ENCODE results near the gene UGT1A7.
"Not testable (repeated sequence)": the region's sequence is repeated elsewhere in the genome, so short reads cannot be mapped to it uniquely, and the experiment has no call there.

The UGT1A7 gene

DNA sequence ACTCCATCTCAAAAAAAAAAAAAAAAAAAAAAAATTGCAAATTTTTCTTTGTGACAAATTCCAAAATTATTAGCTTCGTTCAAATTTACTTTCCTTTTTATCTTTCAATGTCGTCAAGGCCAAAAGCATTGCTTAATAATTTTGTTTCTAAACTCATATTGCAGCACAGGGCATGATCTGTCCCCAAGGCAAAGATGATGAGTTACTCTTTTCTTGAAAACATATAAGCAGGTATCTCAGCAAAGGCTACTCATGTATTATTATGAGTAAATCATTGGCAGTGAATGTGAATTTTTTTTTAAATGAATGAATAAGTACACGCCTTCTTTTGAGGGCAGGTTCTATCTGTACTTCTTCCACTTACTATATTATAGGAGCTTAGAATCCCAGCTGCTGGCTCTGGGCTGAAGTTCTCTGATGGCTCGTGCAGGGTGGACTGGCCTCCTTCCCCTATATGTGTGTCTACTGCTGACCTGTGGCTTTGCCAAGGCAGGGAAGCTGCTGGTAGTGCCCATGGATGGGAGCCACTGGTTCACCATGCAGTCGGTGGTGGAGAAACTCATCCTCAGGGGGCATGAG, at the start of gene UGT1A7:
Gene UGT1A7 (plus strand): TSS at position 381 of the 579 bp plus-strand sequence. CDS start 37 bp downstream, at position 418.
- FAIRE-seq: no peak
- DNase-seq (ENCODE audit: extremely low spot score, insufficient read length, low read depth): no peak

DNA sequence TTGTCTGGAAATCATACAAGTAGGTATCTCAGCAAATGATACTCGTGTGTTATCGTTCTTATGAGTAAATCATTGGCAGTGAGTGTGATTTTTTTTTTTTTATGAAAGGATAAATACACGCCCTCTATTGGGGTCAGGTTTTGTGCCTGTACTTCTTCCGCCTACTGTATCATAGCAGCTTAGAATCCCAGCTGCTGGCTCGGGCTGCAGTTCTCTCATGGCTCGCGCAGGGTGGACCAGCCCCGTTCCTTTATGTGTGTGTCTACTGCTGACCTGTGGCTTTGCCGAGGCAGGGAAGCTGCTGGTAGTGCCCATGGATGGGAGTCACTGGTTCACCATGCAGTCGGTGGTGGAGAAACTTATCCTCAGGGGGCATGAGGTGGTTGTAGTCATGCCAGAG, 45.4 kb upstream of the UGT1A7 start, which contains the start of gene UGT1A10:
Gene UGT1A10 (plus strand): TSS at position 143 of the 400 bp plus-strand sequence. CDS start 75 bp downstream, at position 218.
- FAIRE-seq; DNase-seq (ENCODE audit: extremely low spot score, insufficient read length, low read depth): not testable (repeated sequence)

DNA sequence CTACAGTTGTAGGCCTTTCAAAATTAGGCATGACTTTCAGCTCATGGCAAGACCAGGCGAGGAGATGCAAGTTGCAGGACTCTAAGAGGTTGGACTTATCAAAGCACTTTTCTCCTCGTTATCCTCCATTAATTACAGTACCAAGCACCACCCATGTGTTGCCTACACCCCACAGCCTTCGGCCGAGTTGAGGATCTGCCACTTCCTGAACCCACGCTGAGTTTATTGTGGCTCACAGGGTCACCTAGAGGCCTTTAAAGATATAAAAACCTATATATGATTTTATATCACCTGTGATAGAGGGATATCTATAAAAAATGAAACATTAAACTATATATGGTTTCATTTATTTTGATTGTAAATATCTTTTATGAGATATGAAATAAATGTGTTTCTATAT, 42.9 kb upstream of the UGT1A7 start:
- no peak for FAIRE-seq

DNA sequence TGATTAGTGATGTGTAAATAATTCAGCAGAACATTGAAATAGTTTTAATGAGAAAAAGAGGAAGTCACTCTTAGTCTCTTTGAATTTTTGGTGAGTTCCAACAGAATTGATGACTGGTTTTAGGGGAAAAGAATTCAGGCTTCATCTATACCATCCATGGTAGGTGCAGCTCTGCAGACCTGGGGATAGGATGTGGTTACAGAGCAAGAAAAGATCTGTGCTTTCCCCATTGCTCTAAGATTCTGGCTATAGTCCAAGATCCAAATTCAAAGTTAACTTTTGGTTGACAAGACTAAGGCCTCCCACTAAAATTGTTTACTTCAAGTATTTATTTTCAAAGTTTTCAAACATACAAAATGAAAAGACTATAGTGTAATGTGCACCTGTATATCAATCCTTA, 41.8 kb upstream of the UGT1A7 start:
- DNase-seq (ENCODE audit: extremely low spot score, insufficient read length, low read depth) (no peak), FAIRE-seq (no peak)

More for the DNA sequence above, 42.9 kb upstream of the UGT1A7 start:
- DNase-seq (ENCODE audit: extremely low spot score, insufficient read length, low read depth): no peak

DNA sequence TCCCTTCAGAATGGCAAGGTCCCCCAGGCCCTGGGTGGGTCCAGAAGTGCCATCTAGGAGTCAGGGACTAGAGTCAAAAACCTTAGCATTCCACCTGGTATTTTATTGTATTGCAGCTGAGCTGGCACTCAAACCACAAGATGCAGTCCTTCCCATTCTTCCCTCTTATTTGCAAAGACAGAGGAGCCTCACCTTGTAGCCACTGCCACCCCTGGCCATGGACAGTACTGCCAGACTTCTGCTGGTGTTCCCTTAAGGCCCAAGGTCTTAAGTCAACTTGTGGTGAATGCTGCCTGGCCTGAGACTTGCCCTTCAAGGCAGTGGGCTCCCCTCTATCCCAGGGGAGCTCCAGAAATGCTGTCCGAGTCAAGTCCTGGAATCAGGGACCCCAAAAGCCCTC, 38.6 kb upstream of the UGT1A7 start:
- FAIRE-seq (no peak), DNase-seq (ENCODE audit: extremely low spot score, insufficient read length, low read depth) (no peak)

DNA sequence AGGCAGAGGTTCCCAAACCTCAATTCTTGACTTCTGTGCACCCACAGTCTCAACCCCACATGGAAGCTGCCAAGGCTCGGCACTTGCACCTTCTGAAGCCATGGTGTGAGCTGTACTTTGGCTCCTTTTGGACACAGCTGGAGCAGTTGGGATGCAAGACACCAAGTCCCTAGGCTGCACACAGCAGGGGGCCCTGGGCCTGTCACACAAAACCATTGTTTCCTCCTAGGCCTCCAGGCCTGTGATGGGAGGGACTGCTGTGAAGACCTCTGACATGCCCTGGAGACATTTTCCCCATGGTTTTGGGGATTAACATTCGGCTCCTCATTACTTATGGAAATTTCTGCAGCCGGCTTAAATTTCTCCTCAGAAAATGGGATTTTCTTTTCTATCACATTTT, 35.7 kb upstream of the UGT1A7 start:
- DNase-seq (ENCODE audit: extremely low spot score, insufficient read length, low read depth); FAIRE-seq: not testable (repeated sequence)

DNA sequence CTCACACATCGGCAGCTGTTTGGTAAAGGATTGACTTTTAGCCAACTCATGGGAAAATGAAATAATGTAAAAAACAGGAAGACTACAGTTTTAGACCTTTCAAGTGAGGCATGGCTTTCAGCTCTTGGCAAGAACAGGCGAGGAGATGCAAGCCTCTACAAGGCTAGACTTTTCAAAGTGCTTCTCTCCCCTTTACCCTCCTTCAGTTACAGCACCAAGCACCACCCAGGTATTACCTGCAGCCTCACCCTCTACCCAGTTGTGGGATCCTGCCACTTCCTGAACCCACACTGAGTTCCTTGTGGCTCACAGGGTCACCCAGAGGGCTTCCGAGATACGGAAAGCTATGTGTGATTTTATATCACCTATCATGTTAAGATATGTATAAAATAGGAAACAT, 30.7 kb upstream of the UGT1A7 start:
- FAIRE-seq: no peak
- no peak for DNase-seq (ENCODE audit: extremely low spot score, insufficient read length, low read depth)

DNA sequence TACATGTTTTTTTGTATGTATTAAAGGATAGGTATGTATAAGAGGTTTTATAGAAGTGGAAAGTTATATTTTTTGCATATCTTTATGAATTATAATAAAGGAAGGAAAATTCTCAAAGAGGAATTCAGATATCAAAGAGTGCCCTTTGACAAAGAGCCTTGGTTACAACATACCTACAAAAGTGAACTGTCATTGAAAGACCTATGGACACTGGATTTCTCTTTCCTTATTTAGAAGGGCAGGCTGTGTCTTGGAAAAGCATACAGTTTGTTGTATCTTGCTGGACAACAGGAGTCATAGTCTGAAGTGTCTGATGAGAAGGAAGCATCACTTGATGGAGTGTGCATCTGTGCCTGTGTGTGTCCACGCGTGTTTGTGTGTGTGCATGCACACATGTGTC, 30.3 kb upstream of the UGT1A7 start:
- DNase-seq (ENCODE audit: extremely low spot score, insufficient read length, low read depth): no peak
- FAIRE-seq: peak; percentile 26

DNA sequence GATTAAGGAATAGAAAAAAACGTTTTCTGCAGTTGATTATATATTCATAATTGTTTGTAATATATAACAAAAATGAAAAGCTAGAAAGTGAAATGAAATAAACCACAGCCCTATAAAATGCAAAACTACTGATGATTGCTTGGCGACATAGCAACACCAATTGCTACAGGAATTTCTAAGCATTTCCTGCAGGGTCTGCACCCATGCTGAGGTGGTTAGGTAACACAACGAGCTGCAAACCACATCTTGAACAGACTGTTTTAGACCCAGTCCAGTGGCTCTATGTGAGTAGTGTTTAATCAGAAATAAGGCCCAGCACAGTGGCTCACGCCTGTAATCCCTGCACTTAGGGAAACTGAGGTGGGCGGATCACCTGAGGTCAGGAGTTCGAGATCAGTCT, 27.2 kb upstream of the UGT1A7 start:
- DNase-seq (ENCODE audit: extremely low spot score, insufficient read length, low read depth) (no peak), FAIRE-seq (no peak)

DNA sequence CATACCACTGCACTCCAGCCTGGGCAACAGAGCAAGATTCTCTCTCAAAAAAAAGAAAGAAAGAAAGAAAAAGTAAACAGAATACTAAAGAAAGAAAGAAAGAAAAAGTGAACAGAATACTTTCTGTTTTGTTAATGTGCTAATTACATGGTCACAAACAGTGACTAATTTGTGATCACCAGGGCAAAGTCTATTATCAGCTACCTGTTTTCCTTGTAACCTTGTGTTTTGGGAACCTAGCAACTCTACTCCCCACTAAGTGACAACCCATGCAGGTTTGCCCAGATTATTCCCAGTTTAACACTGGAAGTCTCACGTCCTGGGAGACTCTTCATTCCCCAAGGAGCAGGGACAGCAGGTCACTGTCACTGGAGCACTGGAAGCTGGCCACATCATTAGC, 26.7 kb upstream of the UGT1A7 start:
- FAIRE-seq (no peak), DNase-seq (ENCODE audit: extremely low spot score, insufficient read length, low read depth) (no peak)

DNA sequence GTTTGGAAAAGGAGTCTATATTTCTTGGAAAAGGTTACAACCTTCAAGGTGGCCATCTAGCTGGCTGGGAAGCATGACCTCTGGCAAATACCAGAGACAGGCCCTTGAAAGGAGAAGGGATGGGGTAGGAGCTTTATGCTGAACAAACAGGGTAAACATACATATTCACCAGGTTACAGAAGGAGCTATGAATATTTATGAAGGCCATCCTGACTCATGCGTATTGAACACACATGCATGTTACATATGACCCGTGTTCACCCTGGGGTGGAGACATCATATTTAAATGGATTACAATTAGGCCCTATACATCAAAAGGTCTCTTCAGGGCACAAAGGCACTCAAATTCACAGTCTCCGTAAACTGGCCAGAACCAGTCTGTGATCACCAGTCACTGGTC, 25.8 kb upstream of the UGT1A7 start:
- not testable (repeated sequence) for FAIRE-seq; DNase-seq (ENCODE audit: extremely low spot score, insufficient read length, low read depth)

DNA sequence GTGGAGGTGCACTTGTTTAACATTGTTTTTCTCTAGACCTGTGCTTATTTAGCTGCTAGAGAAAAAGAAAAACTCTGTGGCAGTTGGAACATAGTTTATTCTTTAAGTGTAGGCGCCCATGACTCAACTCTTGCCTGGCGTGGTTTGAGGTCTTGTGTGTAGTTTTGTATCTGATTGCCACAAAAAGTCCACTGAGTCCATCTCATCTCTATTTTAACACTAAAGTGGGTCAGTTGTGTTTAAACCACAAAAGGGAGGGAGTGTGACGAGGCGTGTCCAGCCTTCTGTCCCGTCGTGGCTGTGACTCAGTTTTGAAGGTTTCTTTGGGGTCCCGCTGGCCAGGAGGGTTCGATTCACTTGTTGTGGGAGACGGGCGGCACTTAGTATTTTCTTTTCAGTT, 25.3 kb upstream of the UGT1A7 start:
- DNase-seq (ENCODE audit: extremely low spot score, insufficient read length, low read depth) (no peak), FAIRE-seq (no peak)

DNA sequence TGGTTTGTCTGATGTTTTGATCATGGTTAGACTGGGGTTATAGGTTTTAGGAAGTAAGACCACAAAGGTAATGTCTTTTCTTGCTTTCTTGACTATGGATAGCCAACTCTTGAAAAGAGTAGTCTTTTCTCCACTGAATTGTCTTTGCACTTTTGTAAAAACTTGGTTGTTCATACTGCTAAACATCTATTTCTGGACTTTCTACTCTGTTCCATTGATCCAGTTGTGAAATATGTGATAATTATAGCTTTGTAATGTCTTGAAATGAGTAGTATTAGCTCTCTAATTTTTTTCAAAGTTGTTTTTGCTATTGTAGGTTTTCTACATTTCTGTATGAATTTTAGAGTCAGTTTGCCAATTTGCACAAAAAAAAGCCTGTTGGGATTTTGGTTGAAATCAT, 23.1 kb upstream of the UGT1A7 start:
- no peak for FAIRE-seq

DNA sequence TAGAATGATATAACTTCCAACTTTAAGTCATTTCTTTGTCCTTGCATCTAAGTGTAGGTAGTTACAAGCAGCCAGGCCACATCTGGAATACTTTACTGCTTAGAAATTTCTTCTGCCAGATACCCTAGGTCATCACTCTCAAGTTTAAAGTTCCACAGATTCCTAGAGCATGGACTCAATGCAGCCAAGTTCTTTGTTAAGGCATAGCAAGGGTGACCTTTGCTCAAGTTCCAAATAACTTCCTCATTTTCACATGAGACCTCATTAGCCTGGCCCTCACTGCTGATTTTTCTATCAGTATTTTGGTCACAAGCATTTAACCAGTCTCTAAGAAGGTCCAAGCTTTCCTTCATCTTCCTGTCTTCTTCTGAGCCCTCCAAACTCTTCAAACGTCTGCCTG, 17.8 kb upstream of the UGT1A7 start:
- DNase-seq (ENCODE audit: extremely low spot score, insufficient read length, low read depth) (no peak), FAIRE-seq (no peak)

More for the DNA sequence above, 23.1 kb upstream of the UGT1A7 start:
- DNase-seq (ENCODE audit: extremely low spot score, insufficient read length, low read depth): no peak

DNA sequence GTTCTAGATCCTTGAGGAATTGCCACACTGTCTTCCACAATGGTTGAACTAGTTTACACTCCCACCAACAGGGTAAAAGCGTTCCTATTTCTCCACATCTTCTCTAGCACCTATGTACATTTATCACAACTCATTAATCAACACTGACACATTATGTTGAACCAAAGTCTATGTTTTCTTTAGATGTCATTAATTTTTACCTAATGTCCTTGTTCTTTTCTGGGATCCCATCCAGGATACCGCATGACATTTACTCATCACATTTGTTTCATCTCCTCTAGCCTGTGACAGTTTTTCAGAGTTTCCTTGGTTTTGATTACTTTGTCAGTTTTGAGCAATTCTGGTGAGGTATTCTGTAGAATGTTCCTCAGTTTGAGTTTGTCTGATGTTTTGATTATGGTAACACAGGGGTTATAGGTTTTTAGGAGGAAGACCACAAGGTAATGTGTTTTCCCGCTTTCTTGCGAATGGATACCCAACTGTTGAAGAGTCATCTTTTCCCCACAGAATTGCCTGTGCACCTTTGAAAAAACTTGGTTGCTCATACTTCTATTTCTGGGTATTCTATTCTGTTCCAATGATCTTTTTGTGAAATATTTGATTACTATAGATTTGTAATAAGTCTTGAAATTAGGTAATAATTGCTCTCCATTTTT, 13.0 kb upstream of the UGT1A7 start:
- DNase-seq (ENCODE audit: extremely low spot score, insufficient read length, low read depth) (no peak), FAIRE-seq (no peak)

DNA sequence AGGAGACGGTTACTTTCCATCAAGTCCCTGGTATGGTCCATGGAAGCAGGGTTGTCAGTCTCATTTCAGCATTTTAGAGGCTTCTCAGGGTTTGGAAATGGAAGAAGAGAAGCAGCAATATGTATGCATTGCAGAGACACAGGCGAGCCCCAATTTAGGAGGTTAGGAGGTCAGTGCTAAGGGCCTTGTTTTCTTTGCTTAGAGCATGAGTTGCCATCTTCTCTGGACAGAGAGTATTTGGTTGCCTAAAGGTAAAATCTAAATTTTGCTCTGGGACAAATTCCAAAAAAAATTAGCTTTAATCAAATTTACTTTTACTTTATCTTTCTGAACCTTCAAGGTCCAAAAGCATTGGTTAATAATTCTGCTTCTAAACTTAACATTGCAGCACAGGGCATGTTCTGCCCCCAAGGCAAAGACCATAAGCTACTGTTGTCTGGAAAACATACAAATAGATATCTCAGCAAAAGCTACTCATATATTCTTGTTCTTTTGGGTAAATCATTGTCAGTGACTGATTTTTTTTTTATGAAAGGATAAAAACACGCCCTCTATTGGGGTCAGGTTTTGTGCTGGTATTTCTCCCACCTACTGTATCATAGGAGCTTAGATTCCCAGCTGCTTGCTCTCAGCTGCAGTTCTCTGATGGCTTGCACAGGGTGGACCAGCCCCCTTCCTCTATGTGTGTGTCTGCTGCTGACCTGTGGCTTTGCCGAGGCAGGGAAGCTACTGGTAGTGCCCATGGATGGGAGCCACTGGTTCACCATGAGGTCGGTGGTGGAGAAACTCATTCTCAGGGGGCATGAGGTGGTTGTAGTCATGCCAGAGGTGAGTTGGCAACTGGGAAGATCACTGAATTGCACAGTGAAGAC, 10.2 kb upstream of the UGT1A7 start, which contains the start of gene UGT1A9:
Gene UGT1A9 (plus strand): TSS at position 609 of the 872 bp plus-strand sequence. CDS start 37 bp downstream, at position 646.
- FAIRE-seq: no peak
- DNase-seq (ENCODE audit: extremely low spot score, insufficient read length, low read depth): no peak

DNA sequence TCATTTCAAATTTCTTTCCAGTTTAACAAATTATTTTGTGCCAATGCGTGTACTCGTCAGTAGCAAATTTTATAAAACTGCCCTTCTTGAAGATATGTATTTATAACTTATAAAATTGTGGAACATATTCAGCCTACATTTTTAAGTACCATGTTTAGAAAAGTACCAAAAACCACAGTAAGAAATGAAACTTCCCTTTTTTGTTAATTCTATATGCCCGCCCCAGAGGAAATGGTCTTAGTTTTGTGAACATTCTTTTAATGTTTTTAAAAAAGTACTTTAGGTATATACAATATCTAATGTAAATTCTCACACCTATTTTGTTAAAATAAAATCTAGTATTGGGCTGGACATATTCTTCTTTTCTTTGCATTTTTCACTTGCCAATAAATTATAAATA, 8.8 kb upstream of the UGT1A7 start:
- FAIRE-seq (no peak), DNase-seq (ENCODE audit: extremely low spot score, insufficient read length, low read depth) (no peak)

DNA sequence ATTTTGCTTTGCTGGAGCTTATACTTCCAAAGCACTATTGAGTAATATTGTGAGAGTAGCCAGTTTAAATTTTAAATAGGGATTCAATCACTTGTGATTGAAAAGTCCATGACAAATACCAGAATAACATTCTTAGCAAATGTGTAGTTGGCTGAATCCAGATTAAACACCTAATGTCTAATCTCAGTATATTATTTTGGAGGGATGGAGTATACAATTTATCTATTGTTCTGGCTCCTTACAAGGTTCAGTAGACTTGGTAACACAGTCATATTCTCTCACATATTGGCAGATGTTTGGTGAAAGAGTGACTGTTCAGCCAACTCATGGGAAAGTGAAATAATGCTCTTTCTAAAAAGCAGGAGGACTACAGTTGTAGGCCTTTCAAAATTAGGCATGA, 7.8 kb upstream of the UGT1A7 start:
- FAIRE-seq: no peak

DNA sequence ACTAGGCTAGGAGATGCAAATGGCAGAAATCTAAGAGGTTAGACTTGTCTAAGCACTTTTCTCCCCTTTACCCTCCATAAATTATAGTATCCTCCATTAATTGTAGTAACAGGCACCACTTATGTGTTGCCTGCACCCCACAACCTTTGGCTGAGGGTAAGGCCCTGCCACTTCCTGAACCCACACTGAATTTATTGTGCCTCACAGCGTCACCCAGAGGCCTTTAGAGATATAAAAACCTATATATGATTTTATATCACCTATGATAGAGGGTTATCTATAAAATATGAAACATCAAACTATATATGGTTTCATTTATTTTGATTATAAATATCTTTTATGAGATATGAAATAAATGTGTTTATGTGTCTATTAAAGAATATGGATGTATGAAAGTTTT, 7.4 kb upstream of the UGT1A7 start:
- no peak for DNase-seq (ENCODE audit: extremely low spot score, insufficient read length, low read depth)
- no peak for FAIRE-seq

More for the DNA sequence above, 7.8 kb upstream of the UGT1A7 start:
- DNase-seq (ENCODE audit: extremely low spot score, insufficient read length, low read depth): no peak

DNA sequence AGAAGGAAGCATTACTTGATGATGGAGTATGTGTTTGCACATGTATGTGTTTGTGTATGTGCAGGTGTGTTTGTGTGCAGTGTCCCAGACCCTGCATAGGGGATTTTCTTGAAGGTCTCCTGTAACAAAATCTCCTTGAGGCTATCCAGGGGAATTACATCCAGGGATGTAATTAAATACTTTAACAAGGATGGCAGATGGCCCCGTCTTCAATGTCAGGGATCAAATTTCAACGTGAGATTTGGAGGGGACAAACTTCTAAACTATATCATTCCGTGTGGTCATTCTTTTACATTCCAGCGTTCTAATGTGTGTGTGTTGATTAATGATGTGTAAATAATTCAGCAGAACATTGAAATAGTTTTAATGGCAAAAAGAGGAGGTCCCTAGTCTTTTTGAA, 6.7 kb upstream of the UGT1A7 start:
- no peak for FAIRE-seq
- no peak for DNase-seq (ENCODE audit: extremely low spot score, insufficient read length, low read depth)

DNA sequence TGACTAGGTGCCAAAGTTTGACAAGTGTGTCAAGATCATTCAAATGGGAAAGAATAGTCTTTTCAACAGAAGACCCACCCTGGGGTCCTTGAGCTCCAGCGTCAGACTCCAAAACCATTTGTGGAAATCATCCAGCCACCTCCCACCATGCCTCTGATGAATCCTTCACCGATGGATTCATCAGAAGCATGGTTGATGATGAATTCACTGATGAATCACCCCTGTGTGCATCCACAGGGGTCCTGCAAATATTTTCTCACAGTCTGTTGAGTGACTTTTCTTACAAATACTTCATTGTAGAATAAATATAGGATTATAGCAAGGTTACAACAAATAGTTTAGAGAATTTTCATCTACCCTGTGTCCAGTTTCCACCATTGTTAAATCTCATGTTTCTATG, 5.7 kb upstream of the UGT1A7 start:
- DNase-seq (ENCODE audit: extremely low spot score, insufficient read length, low read depth) (no peak), FAIRE-seq (no peak)

All from GM18507 (cell line).